ENCODE results near the gene LSAMP.

The LSAMP gene

GRCh38 chr3:116413319-116413718 lies 32.0 kb downstream of the LSAMP start:
- Histone ChIP-seq H3K9me3 (ENCODE audit: insufficient read depth, low read length) (no peaks in the 10 kb centered on the region), H3K36me3 (ENCODE audit: low read length) (no peaks in the 10 kb centered on the region), H3K9me2 (replicated peaks; ENCODE audit: insufficient read depth, low read length) (no peaks in the 10 kb centered on the region), H3K27ac (ENCODE audit: low read depth, low read length) (no peak overlapping the region), H3K4me2 (ENCODE audit: low read depth, low read length, poor library complexity, severe bottlenecking) (no peak overlapping the region), H4K20me1 (ENCODE audit: low read depth, low read length) (no peaks in the 10 kb centered on the region), H3K9ac (ENCODE audit: low read length) (no peak overlapping the region), H3K27me3 (ENCODE audit: low read length) (no peaks in the 10 kb centered on the region), H3K79me2 (ENCODE audit: insufficient read depth, low read length) (no peaks in the 10 kb centered on the region), H2AFZ (ENCODE audit: low read depth, low read length, severe bottlenecking) (no peak overlapping the region), H3K4me3 (ENCODE audit: insufficient read depth, low read length, poor library complexity, severe bottlenecking) (no peak overlapping the region), H3F3A (ENCODE audit: insufficient read depth) (no peaks in the 10 kb centered on the region)
- TF ChIP-seq EZH2phosphoT487 (conservative IDR thresholded peaks at IDR 0.05; ENCODE audit: low read length) = no peak
- TF ChIP-seq, protein P1, sequence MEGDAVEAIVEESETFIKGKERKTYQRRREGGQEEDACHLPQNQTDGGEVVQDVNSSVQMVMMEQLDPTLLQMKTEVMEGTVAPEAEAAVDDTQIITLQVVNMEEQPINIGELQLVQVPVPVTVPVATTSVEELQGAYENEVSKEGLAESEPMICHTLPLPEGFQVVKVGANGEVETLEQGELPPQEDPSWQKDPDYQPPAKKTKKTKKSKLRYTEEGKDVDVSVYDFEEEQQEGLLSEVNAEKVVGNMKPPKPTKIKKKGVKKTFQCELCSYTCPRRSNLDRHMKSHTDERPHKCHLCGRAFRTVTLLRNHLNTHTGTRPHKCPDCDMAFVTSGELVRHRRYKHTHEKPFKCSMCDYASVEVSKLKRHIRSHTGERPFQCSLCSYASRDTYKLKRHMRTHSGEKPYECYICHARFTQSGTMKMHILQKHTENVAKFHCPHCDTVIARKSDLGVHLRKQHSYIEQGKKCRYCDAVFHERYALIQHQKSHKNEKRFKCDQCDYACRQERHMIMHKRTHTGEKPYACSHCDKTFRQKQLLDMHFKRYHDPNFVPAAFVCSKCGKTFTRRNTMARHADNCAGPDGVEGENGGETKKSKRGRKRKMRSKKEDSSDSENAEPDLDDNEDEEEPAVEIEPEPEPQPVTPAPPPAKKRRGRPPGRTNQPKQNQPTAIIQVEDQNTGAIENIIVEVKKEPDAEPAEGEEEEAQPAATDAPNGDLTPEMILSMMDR (IDR thresholded peaks at IDR 0.05; ENCODE audit: insufficient read depth, low read length, poor library complexity, severe bottlenecking) = no peak

GRCh38 chr3:116408473-116408872 lies 36.8 kb downstream of the LSAMP start:
- H3K9me2 ChIP-seq (replicated peaks; ENCODE audit: insufficient read depth, low read length) = no peaks in the 10 kb centered on the region
- H3K4me2 ChIP-seq (ENCODE audit: low read depth, low read length, poor library complexity, severe bottlenecking) = no peak overlapping the region
- H2AFZ ChIP-seq (ENCODE audit: low read depth, low read length, severe bottlenecking) = no peak overlapping the region
- no peaks in the 10 kb centered on the region for H3F3A ChIP-seq (ENCODE audit: insufficient read depth)
- H4K20me1 ChIP-seq (ENCODE audit: low read depth, low read length) = no peaks in the 10 kb centered on the region
- TF ChIP-seq EZH2phosphoT487 (conservative IDR thresholded peaks at IDR 0.05; ENCODE audit: low read length) = no peak
- TF ChIP-seq, protein P1 (IDR thresholded peaks at IDR 0.05; ENCODE audit: insufficient read depth, low read length, poor library complexity, severe bottlenecking) = no peak
- no peak overlapping the region for H3K4me3 ChIP-seq (ENCODE audit: insufficient read depth, low read length, poor library complexity, severe bottlenecking)
- no peak overlapping the region for H3K9ac ChIP-seq (ENCODE audit: low read length)
- H3K9me3 ChIP-seq (ENCODE audit: insufficient read depth, low read length) = no peaks in the 10 kb centered on the region
- H3K79me2 ChIP-seq (ENCODE audit: insufficient read depth, low read length) = no peaks in the 10 kb centered on the region
- no peaks in the 10 kb centered on the region for H3K36me3 ChIP-seq (ENCODE audit: low read length)
- H3K27me3 ChIP-seq (ENCODE audit: low read length) = no peaks in the 10 kb centered on the region
- no peak overlapping the region for H3K27ac ChIP-seq (ENCODE audit: low read depth, low read length)

GRCh38 chr3:116405231-116405630 lies 40.1 kb downstream of the LSAMP start:
- Histone ChIP-seq H3K9me3 (ENCODE audit: insufficient read depth, low read length) (no peaks in the 10 kb centered on the region), H3K4me3 (ENCODE audit: insufficient read depth, low read length, poor library complexity, severe bottlenecking) (no peak overlapping the region), H3K27me3 (ENCODE audit: low read length) (no peaks in the 10 kb centered on the region), H3K4me2 (ENCODE audit: low read depth, low read length, poor library complexity, severe bottlenecking) (no peak overlapping the region), H3K9me2 (replicated peaks; ENCODE audit: insufficient read depth, low read length) (no peaks in the 10 kb centered on the region), H3K79me2 (ENCODE audit: insufficient read depth, low read length) (no peaks in the 10 kb centered on the region), H4K20me1 (ENCODE audit: low read depth, low read length) (no peaks in the 10 kb centered on the region), H3K27ac (ENCODE audit: low read depth, low read length) (no peak overlapping the region), H3K36me3 (ENCODE audit: low read length) (no peaks in the 10 kb centered on the region), H3F3A (ENCODE audit: insufficient read depth) (no peaks in the 10 kb centered on the region), H3K9ac (ENCODE audit: low read length) (no peak overlapping the region), H2AFZ (ENCODE audit: low read depth, low read length, severe bottlenecking) (no peak overlapping the region)
- TF ChIP-seq, protein P1 (IDR thresholded peaks at IDR 0.05; ENCODE audit: insufficient read depth, low read length, poor library complexity, severe bottlenecking) = no peak
- TF ChIP-seq EZH2phosphoT487 (conservative IDR thresholded peaks at IDR 0.05; ENCODE audit: low read length) = no peak
